Fibroblast of lung (primary cell): ENCODE measurements around the gene TAOK1. TPM values are rescaled to one million over a fixed set of nuclear protein-coding genes. Genes with fewer than 3 reads are reported as not detected.

Source experiments
- DNase-seq, 2 donors: peaks; one replicate each; pipeline versions ENCODE4 v3.0.0 to v3.0.0-alpha.2; 2010; ENCODE audit warnings: low read depth in 2 of 2
- H2AFZ ChIP-seq: 2 replicates; pipeline ENCODE4 v1.5.1; 2012; ENCODE audit warnings: low read length, control low read depth, inconsistent platforms
- H3K27ac ChIP-seq: 2 replicates; pipeline ENCODE4 v1.5.1; 2011; ENCODE audit warnings: low read length, control low read depth; ENCODE audit not compliant: insufficient read depth
- H3K27me3 ChIP-seq: 2 replicates; pipeline ENCODE4 v1.5.1; 2011; ENCODE audit warnings: mild to moderate bottlenecking, low read length; ENCODE audit not compliant: control insufficient read depth, insufficient read depth
- H3K36me3 ChIP-seq: 2 replicates; pipeline ENCODE4 v1.5.1; 2011; ENCODE audit warnings: low read length; ENCODE audit not compliant: control insufficient read depth, insufficient read depth
- H3K4me1 ChIP-seq: 2 replicates; pipeline ENCODE4 v1.5.1; 2011; ENCODE audit warnings: low read length; ENCODE audit not compliant: control insufficient read depth, insufficient read depth; ENCODE audit errors: extremely low read depth
- H3K4me2 ChIP-seq: 2 replicates; pipeline ENCODE4 v1.5.1; 2011; ENCODE audit warnings: low read length, control low read depth; ENCODE audit not compliant: insufficient read depth; ENCODE audit errors: extremely low read depth
- H3K4me3 ChIP-seq, 4 experiments: fragments of 200-600 bp in 1 of 4; sonication (generic) in 1 of 4; replicated peaks in 1 of 4; 2 replicates each; pipeline ENCODE4 v1.5.1; 2011 to 2016; ENCODE audit warnings: low read length in 4 of 4, low read depth in 3 of 4, mild to moderate bottlenecking in 3 of 4, control low read depth in 2 of 4, inconsistent platforms in 1 of 4, mixed read lengths in 1 of 4; ENCODE audit not compliant: insufficient read depth in 1 of 4; ENCODE audit errors: control extremely low read depth in 1 of 4
- H3K79me2 ChIP-seq: 2 replicates; pipeline ENCODE4 v1.5.1; 2012; ENCODE audit warnings: mild to moderate bottlenecking, low read length, inconsistent platforms; ENCODE audit not compliant: control insufficient read depth, insufficient read depth
- H3K9ac ChIP-seq: 2 replicates; pipeline ENCODE4 v1.5.1; 2011; ENCODE audit warnings: mild to moderate bottlenecking, low read length, control low read depth; ENCODE audit not compliant: insufficient read depth
- H3K9me3 ChIP-seq: 2 replicates; pipeline ENCODE4 v1.5.1; 2012; ENCODE audit warnings: low read depth, low read length; ENCODE audit not compliant: control insufficient read depth, insufficient read depth
- H4K20me1 ChIP-seq: 2 replicates; pipeline ENCODE4 v1.5.1; 2011; ENCODE audit warnings: low read length; ENCODE audit not compliant: control insufficient read depth, insufficient read depth; ENCODE audit errors: extremely low read depth
- EZH2 ChIP-seq: IDR thresholded peaks from 2 replicates; pipeline ENCODE4 v1.5.1; 2012; ENCODE audit warnings: low read length, control low read depth, mild to moderate bottlenecking; ENCODE audit errors: missing control alignments
- polyA plus RNA-seq, 2 donors: library from polyadenylated mRNA; depleted of rRNA in 1 of 2; stranded (reverse) in 1 of 2; unstranded in 1 of 2; fragments of >200 nt; gene quantifications; 2 replicates each; pipeline ENCODE4 v1.2.1, GENCODE V29; 2011 to 2012; ENCODE audit warnings: missing spikeins in 1 of 2
- total RNA-seq: library from RNA; depleted of rRNA; stranded (reverse); fragments of >200 nt; gene quantifications from 2 replicates; pipeline ENCODE4 v1.2.1, GENCODE V29; 2014
- TF ChIP-seq, protein P1 (sequence below), 2 donors: IDR thresholded peaks in 1 of 2; conservative IDR thresholded peaks in 1 of 2; 1 replicate in 1 of 2; 2 replicates in 1 of 2; pipeline ENCODE4 v1.5.1; 2011 to 2012; ENCODE audit warnings: low read length in 2 of 2, control low read depth in 1 of 2, inconsistent platforms in 1 of 2, low read depth in 1 of 2, mild to moderate bottlenecking in 1 of 2

Gene TAOK1
- total and polyA plus RNA-seq, 2 donors (not counting 1 experiment from before 2014, with no cell fraction given) = 35.1 to 62.8 TPM

GRCh38 chr17:29546830-29547229, 156.7 kb downstream of the TAOK1 start:
- peaks cover 4% of the 10 kb centered on the region for H3K4me1 ChIP-seq
- no peak overlapping the region for H2AFZ ChIP-seq
- H3K4me3 ChIP-seq = no peak overlapping the region
- DNase-seq = peak in 1 of 2 donors; percentile 8
- peaks cover 1% of the 10 kb centered on the region for H3K36me3 ChIP-seq
- no peak overlapping the region for H3K9ac ChIP-seq
- H4K20me1 ChIP-seq = no peaks in the 10 kb centered on the region
- no peaks in the 10 kb centered on the region for H3K79me2 ChIP-seq
- no peak overlapping the region for H3K27ac ChIP-seq
- no peaks in the 10 kb centered on the region for H3K27me3 ChIP-seq
- no peaks in the 10 kb centered on the region for H3K9me3 ChIP-seq
- TF ChIP-seq EZH2 = no peak
- TF ChIP-seq, protein P1, sequence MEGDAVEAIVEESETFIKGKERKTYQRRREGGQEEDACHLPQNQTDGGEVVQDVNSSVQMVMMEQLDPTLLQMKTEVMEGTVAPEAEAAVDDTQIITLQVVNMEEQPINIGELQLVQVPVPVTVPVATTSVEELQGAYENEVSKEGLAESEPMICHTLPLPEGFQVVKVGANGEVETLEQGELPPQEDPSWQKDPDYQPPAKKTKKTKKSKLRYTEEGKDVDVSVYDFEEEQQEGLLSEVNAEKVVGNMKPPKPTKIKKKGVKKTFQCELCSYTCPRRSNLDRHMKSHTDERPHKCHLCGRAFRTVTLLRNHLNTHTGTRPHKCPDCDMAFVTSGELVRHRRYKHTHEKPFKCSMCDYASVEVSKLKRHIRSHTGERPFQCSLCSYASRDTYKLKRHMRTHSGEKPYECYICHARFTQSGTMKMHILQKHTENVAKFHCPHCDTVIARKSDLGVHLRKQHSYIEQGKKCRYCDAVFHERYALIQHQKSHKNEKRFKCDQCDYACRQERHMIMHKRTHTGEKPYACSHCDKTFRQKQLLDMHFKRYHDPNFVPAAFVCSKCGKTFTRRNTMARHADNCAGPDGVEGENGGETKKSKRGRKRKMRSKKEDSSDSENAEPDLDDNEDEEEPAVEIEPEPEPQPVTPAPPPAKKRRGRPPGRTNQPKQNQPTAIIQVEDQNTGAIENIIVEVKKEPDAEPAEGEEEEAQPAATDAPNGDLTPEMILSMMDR (conservative IDR thresholded peaks at IDR 0.05 in 1 of 2, IDR thresholded peaks at IDR 0.05 in 1 of 2; ENCODE audit: low read depth in 1 of 2, low read length in 2 of 2) = no peak
- H3K4me2 ChIP-seq = no peak overlapping the region

DNA sequence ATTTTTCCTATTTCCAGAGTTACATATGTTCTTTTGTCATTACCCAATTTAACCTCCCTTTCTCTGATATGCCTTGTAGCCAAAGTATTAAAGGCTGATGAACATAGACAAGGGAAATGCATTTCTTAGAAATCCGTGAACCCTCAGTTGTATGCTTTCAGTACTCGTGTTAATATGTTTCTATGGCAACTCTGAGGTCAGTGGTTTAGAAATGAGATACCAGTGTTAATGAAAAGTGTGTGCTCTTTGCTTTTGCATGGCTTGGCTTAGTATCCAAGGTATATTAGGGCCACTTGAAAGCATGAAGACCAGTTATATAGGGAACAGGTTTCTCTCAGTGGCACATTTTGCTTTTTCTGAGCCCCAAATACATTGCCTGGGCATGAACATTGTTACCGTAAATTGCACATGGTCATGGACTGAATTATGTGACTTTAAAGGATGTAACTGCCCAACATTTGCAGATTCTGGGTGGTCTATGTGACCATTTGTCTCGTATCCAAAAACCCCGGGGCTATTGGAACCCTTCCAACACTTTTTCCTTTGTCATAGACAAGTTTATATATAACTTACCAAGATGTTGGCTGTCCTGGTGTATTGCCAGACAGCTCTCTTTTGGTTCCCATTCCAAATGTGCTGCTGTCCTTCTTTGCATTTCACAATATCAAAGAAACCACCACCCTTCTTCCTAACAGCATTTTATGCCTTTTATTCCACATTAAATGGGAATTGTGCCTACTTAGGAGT, 159.2 kb downstream of the TAOK1 start:
- H3K27me3 ChIP-seq = no peaks in the 10 kb centered on the region
- DNase-seq = peak; percentile 51 to 53
- no peak overlapping the region for H2AFZ ChIP-seq
- TF ChIP-seq, protein P1 (conservative IDR thresholded peaks at IDR 0.05 in 1 of 2, IDR thresholded peaks at IDR 0.05 in 1 of 2; ENCODE audit: low read depth in 1 of 2, low read length in 2 of 2) = no peak
- no peak for TF ChIP-seq EZH2
- H3K36me3 ChIP-seq = no peaks in the 10 kb centered on the region
- H3K9ac ChIP-seq = no peak overlapping the region
- peaks cover 4% of the 10 kb centered on the region for H3K4me1 ChIP-seq
- H3K4me2 ChIP-seq = peak overlapping the region; percentile 15
- H3K4me3 ChIP-seq = no peak overlapping the region
- H3K27ac ChIP-seq = no peak overlapping the region
- no peaks in the 10 kb centered on the region for H3K79me2 ChIP-seq
- H3K9me3 ChIP-seq = no peaks in the 10 kb centered on the region
- no peaks in the 10 kb centered on the region for H4K20me1 ChIP-seq

DNA sequence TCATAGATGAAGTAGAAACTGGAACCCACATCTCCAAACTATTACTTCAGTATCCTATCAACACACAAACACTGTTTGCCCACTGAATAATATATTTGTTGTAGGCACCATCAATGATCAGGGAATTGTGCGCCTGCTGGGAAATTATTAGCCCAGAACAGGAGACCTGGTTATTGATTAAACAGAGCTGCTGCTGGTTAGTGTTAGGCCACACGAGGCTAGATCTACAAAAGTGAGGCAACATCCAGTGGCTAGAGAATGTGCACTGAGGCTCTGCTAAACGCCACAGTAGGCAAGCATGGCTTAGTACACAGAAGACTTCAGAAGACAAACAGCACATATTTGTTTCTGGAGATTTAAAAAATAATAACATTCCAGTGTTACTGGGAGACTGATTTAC, 165.7 kb downstream of the TAOK1 start:
- TF ChIP-seq, protein P1 (conservative IDR thresholded peaks at IDR 0.05 in 1 of 2, IDR thresholded peaks at IDR 0.05 in 1 of 2; ENCODE audit: low read depth in 1 of 2, low read length in 2 of 2) = no peak
- no peak for TF ChIP-seq EZH2
- Histone ChIP-seq H3K79me2 (no peaks in the 10 kb centered on the region), H3K4me1 (no peaks in the 10 kb centered on the region), H3K4me2 (no peak overlapping the region), H2AFZ (no peak overlapping the region), H4K20me1 (no peaks in the 10 kb centered on the region), H3K4me3 (no peak overlapping the region), H3K9ac (no peak overlapping the region), H3K27me3 (no peaks in the 10 kb centered on the region), H3K9me3 (no peaks in the 10 kb centered on the region), H3K27ac (no peak overlapping the region), H3K36me3 (no peaks in the 10 kb centered on the region)
- no peak for DNase-seq
